TTC549 (cell line): ENCODE measurements around the gene CTSZ.
"Not testable (repeated sequence)": the region's sequence is repeated elsewhere in the genome, so short reads cannot be mapped to it uniquely, and the experiment has no call there.

Experiments
- FAIRE-seq: peaks from 2 replicates; lab custom pipeline; 2012; peaks lifted over from hg19 to GRCh38; lab: Jason Lieb, UNC

CTSZ gene

DNA sequence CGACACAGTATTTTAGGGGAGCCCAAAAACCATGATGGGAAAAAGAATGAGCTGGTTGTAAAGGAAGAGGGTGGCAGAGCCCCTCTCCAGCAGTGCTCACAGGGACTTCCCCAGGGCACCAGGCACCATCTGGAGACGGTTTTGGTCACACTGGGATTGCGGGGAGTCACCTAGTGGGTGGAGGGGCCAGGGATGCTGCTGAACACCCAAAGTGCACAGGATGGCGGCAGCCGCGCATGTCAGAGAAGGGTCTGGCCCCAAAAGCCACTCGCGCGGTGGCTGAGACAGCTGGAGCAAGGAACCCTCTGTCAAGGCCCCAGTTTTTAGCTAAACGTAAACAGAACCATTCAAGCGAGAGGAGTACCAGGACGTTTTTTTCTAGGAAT, 10.8 kb downstream of the CTSZ start:
- FAIRE-seq: no peak

DNA sequence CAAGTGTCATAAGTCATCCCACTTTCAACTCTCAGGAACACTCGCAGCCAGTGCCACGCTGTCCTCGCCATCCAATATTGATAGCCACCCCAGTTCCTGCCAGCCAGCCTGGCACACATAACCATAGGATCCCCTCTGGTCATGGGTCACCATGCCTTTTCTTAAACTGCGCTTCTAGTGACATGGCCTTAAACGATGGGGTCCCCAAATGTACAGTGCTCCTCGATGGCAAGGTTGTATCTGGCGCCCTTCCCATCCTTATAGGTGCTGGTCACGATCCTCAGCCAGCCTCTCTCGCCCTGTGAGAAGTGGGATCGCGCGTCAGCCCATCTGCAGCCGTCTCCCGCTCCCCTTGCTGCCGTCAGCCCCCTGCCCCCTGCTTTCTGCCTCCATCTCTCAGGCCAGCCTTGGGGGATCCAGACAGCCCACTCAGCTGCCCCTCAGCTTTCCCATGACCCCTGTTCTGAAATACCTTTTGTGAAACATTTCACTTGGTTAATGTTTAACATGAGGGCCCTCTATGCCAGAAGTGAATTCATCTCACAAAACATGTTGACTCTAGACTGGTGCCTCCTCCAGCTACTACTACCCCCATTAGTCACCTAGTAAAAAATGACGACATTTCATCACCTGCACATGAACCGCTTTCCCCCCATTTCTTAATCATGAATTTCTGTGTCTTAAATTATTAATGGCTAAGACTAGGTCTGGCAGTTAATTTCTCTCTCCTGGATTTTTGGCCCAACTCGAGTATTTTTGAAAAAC, 11.4 kb downstream of the CTSZ start:
- no peak for FAIRE-seq

DNA sequence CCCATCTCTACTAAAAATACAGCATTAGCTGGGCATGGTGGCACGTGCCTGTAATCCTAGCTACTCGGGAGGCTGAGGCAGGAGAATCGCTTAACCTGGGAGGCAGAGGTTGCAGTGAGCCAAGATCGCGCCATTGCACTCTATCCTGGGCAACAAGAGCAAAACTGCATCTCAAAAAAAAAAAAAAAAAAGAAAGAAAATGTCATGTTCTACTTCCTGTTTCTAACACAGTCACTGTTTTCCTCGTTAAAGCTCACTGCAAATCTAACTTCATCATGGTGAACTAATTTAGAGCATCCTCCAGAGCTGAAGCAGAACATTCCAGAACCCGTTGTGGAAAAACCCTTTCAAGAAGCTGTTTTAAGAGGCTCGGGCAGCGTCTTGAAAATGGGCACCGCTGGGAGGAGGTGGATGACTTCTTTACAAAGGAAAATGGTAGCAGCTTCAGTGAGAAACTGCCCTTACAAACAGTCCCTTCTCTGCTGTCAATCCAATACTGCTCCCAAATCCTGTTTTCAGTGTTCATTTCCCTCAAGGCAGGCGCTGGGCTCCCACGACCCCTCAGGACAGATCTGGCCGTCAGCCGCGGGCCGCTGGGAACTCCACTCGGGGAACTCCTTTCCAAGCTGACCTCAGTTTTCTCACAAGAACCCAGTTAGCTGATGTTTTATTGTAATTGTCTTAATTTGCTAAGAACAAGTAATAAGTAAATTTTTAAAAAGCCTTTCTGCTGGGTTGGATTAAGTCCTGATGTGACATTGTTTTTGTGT, 12.5 kb downstream of the CTSZ start:
- FAIRE-seq: no peak

DNA sequence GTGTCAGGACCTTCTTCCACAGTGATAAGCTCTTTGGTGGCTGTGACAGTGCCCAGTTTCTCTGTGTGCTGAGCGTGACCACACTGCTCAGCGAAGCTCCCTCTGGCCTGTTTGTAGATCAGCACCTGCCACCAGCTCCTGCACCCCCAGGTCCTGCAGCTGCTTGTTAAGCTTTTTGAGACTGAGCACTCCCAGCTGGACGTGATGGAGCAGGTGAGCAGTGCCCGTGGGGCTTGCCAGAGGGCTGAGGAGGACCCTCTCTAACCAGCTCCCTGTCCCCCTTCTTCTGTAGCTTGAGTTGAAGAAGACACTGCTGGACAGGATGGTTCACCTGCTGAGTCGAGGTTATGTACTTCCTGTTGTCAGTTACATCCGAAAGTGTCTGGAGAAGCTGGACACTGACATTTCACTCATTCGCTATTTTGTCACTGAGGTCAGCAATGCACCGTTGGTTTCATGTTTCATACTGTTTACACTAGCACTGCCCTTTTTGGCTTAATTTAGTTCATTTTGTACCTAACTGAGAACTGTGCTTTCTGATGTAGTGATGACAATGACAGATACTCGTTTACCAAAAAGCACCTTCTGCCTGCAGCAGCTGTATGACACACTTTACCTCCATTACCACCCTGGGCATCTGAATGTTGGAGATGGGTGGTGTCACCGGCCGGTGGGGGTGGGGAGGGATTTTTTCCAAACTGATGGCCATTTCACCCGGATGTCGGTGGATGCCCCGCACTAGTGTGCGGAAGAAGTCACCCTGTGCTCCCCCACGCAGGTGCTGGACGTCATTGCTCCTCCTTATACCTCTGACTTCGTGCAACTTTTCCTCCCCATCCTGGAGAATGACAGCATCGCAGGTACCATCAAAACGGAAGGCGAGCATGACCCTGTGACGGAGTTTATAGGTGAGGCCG, 13.5 kb downstream of the CTSZ start:
- FAIRE-seq: no peak

DNA sequence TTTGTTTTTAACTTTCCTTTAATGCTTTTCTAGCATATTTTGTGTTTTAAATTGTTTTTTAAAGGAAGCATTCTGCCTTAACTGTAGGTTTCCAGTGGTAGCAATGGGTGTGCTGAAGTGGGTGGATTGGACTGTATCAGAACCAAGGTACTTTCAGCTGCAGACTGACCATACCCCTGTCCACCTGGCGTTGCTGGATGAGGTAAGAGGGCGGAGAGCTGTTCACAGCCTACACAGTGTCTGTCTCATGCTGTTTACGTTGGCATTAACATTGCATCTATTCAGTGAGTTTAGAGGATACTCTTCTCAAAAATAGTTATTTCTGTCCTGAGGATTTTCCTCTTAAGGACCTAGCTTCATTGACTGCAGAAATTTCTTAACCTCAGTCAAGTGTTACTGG, 14.1 kb downstream of the CTSZ start:
- no peak for FAIRE-seq

DNA sequence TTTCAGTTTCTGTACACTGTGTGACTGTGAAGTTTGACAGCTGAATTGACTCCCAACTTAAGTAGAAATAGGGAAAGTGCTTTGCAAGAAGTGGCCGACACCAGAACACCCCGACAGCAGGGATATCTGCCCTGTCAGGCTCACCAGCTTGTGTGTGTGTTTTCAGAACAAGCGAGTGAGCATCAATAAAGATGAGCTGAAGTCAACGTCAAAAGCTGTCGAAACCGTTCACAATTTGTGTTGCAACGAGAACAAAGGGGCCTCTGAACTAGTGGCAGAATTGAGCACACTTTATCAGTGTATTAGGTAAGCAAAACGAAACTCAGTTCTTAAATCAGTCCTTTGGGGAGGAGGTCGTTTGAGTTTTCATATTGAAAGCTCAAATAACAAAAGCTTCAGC, 15.3 kb downstream of the CTSZ start:
- no peak for FAIRE-seq

DNA sequence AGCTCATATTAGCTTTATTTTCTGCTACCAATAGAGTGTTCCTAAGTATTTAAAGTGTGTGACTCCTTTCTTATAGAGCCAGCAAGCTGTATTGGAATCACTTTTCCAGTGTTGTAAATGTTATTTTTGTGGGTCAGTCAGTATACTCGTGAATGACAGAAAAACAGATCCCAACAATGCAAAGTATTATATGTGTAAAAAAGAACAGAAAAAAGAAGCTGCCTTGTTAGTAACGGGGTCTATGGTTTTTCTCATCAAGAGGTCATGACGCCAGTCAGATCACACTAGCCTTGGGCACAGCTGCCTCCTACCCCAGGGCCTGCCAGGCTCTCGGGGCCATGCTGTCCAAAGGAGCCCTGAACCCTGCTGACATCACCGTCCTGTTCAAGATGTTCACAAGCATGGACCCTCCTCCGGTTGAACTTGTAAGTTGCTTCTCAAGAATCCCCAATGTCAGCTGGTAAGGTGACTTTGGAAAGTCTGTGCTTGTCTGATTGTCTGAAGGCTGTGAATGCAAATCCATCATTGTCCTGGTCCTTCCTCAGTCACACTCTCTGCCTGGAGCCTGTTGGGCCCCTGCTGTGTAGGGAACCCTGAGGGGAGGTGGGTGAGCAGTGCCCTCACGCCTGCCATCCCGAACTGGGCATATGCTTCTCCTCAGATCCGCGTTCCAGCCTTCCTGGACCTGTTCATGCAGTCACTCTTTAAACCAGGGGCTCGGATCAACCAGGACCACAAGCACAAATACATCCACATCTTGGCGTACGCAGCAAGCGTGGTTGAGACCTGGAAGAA, 16.2 kb downstream of the CTSZ start:
- FAIRE-seq: no peak

DNA sequence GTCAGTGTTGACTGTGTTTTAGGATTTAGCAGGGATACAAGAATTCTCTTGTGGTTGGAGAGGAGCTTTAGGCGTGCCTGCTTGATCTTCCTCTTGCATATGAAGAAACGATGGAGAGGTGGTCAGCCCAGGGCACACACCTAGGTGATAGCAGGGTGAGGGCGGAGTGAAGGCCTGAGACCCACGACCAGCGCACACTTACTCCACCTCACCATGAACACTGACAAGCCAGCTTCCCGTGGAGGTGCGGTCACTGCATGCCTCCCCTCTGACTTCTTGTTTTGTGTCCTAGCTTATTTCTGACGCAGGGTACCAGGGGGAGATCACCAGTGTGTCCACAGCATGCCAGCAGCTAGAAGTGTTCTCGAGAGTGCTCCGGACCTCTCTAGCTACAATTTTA, 17.9 kb downstream of the CTSZ start:
- FAIRE-seq: no peak

DNA sequence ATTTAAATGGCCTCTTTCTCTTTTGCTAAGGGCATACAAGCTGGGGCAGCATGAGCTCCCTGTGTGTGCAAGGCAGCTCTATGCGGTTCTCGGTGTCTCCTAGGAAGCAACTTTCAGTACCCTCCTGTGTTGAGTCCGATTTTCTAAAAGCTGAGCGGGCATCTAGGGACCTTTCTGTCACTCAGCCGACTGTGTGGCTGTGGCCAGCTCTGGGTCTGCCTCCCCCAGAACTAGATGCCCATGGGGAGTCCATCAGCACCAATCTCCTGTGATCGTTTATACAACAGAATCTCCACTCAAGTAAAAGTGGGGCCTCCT, 18.5 kb downstream of the CTSZ start:
- no peak for FAIRE-seq

DNA sequence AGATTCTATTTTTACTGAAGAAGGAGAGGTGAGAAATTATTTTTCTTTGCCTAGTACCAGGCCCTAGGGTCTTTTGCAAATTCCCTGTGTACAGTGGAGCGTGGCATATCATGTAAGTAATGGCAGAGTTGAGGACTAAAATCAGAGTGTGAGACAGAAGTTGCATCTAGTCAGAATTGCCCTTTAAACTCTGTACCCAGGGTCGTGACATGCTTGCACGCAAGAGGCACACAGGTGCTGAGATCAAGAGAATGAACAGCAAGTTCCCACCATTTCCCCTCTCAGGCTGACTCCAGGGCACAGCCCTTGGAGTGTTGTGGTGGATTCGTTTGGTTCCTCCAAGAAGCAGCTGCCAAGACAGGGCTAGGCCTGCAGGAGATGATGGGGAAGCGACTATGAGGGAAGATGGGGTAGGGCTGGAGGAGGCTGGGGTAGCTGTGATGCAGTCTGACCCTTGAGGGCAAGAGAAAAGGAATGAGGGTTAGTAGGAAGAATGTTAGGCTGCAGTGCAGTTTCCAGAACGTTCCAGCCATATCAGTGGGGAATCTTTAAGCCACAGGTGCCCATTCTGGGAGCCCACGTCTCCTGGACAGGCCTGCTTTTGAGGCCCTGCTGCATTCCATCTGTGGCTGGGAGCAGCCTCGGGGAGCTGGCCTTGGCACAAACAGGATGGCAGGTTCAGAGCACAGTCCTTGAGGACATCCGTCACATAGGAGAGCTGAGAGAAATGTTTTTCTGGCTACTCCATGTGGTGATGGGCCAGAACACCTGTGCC, 19.1 kb downstream of the CTSZ start:
- FAIRE-seq: no peak

DNA sequence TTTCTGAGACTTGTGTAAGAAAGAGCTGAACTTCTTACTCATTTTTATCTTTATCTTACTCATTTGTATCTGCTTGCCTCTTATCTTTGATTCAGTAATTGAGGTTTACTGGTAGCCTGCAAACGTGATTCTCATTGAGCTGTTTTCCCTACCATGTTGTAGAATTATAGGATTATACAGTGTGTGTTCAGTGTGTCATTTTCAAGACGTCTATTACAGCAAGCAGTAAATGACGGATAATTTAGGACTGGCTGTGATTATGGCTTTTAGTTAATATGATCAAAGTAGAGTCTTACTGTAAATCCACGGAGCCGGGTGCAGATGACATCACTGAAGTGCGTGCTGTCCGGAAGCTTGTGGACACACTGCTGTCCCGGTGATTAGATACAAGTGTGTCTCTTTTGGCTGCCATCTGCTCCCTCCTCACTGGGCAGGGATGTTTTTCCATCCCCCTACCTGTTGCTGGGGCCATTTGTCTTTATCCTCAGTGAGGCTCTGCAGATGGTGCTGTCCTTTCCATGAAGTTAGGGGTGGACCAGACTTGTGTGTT, 20.0 kb downstream of the CTSZ start:
- FAIRE-seq: no peak

DNA sequence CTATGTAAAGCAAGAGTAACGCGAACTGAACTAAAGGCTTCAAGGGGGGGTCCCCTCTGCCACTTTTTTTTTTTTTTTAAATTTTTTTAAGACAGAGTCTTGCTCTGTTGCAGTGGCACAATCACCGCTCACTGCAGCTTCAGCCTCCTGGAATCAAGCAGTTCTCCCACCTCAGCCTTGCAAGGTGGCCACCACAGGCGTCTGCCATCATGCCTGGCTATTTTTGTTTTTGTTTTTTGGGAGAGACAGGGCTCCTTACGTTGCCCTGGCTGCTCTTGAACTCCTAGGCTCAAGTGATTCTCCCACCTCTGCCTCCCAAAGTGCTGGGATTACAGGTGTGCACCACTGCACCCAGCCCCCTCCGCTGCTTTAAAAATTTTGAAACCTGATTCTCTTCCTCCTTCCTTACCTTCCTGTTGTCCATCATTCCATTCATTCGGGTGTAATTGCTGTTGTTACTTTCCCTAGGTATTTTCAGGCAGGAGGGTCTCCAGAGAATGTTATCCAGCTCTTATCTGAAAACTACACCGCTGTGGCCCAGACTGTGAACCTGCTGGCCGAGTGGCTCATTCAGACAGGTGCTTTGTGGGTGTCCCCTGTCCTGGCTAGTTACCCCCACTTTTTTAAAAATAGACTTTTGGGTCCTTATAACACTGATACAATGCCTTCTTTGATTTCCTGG, 20.6 kb downstream of the CTSZ start:
- FAIRE-seq: no peak

DNA sequence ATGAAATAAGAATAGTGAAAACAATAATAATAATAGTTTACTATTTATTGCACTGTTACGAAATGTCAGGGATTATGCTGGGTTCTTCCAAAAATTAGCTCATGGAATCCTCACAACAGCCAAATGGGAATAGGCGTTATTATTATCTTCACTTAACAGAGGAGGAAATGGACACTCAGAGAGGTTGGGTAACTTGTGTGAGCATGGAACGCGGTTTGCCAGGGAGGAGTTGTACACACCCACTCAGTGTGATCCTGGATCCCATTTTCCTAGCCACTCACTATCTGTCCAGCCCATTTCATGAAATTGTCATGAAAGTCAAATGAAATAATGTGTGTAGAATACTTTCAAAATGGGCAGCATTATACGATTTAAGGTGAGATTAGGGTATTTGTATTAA, 21.4 kb downstream of the CTSZ start:
- FAIRE-seq: no peak

DNA sequence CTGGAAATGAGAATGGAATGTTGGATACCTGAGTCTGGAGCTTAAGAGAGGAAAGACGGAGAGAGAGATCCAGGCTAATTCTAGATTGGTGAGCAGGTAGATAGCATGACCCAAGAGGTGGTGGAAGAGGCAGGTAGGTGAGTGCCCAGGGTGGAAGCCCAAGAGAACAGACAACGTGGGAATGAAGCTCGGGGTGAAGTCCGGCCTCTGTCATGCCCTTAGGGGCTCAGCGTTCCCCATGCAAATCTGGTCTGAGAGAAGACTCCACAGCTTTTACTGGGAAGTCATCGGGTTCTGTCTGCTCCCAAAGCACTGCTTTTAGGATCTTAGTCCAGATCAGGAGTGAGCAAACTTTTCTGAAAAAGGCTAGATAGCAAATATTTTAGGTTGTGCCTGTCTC, 22.4 kb downstream of the CTSZ start:
- FAIRE-seq: no peak

DNA sequence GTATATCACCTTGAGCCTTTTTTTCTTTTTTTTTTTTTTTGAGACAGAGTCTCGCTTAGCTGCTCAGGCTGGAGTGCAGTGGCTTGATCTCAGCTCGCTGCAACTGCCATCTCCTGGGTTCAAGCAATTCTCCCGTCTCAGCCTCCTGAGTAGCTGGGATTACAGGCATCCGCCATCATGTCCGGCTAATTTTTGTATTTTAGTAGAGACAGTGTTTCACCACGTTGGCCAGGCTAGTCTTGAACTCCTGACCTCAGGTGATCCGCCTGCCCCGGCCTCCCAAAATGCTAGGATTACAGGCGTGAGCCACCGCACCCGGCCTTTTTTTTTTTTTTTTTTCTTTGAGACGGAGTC, 24.0 kb downstream of the CTSZ start:
- not testable (repeated sequence) for FAIRE-seq

DNA sequence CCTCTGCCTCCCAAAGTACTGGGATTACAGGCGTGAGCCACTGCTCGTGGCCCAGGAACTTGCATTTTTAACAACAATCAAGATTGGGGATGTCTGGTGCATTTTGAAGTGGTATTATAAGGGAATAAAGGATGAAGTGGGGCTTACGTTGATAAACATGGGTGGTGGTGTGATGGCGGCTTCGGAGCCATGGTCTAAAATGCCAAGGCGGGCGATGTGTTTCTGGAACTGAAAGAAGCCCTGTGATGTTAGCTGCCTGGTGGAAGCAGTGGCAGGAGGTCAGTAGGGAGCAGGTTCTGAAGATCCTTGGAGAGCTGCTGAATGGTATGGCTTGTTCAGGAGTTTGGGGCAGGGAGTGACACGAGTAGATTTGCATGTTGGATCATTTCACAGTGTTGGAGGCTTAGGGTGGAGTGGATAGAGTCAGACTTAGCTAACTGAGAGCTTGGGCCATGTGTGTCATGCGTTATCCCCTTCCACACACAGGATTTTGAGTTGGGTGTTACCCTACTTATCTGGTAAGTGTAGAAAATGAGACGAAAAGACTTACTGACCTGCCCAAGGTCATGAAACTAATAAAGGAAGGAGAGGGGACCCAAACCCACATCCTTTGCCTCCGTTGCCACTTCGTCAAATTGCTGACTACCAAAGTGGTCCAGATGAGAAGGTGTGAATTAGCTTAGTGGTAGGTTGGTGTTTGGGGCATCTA, 24.5 kb downstream of the CTSZ start:
- no peak for FAIRE-seq

DNA sequence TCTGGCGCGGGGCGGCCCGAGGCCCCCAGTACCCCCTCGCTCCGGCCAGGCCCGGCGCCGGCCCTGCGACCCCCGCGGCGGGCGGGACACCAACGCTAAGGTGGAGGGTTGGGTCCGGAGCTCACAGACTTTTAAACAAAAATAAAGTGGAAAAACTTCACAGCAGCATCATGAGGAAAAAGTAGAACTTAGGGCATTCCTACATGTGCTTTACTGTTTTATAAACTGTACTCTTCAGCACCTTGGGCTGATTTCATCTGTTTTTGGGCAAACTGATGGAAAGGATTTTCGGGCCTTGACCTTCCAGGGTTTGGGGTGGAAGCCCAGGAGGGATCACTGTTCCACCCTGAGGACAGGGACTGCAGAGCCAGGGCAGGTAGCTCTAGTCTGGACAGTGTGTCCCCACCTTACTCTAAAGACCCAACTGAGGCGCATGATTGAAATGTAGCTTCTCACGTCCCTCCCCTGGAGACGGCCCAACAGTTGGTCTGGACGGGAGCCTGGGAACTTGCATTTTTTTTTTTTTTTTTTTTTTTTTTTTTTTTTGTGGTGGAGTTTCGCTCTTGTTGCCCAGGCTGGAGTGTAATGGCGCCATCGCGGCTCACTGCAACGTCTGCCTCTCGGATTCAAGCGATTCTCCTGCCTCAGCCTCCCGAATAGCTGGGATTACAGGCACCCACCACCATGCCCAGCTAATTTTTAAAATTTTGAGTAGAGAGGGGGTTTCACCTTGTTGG, 25.3 kb downstream of the CTSZ start:
- no peak for FAIRE-seq

DNA sequence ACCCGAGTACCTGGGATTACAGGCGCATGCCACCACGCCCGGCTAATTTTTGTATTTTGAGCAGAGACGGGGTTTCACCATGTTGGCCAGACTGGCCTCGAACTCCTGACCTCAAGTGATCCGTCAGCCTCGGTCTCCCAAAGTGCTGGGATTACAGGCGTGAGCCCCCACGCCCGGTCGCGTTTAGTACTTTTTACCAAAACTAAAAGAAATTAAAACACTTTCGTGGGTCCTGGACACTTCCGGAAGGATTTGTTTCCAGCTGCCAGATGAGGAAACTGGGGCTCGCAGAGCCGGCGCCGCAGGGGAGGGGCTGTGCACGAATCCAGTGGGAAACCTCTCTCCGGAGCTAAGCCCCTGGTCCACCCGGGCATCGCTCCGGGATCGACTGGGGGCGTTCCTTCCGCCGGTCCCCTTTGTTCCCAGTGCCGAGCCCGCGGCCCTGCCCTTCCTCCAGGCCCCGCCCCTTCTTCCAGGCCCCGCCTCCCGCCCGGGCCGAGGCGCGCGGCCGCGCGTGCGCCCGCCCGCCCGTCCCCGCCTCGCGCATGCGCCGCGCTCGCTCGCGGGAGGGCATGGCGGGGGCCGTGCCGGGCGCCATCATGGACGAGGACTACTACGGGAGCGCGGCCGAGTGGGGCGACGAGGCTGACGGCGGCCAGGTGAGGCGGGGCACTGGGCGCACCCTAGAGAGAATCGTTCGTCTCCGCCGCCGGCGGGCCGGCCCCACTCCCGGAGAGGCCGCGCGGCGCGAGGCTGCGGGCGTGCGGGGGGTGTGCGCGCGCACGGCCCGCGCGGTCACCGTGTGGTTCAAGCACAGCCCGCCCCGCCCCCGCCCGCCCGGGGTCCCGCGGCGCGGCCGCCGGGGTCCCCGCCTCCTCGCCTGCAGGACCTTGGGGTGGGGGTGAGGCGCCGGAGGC, 26.1 kb downstream of the CTSZ start, which contains the start of gene NELFCD:
TSS of gene NELFCD (plus strand) at position 546 of the 917 bp plus-strand sequence. CDS start at position 600, 54 bp downstream.
- FAIRE-seq: no peak
